ENCODE data around the gene IL24. TPM values are rescaled to one million over a fixed set of nuclear protein-coding genes. Genes with fewer than 3 reads are reported as not detected.

Gene IL24
- total RNA-seq, 1 experiment from 2014 or later = not detected

GRCh38 chr1:206944703-206945102, 47.5 kb downstream of the IL24 start:
- ATAC-seq = no peak

More at GRCh38 chr1:206944703-206945102, 47.5 kb downstream of the IL24 start:
- intact Hi-C loops (cut with micrococcal nuclease) = no loop called here
- H4K20me1 ChIP-seq (ENCODE audit: insufficient read depth) = no peaks in the 10 kb centered on the region
- peaks cover 11% of the 10 kb centered on the region; the same call in 1 of the 2 replicates for H3K27me3 ChIP-seq (ENCODE audit: insufficient read depth, low read length)
- POLR2A ChIA-PET = no interaction called here
- H3K27ac ChIP-seq (ENCODE audit: low read depth, low read length) = no peak overlapping the region
- no peak for DNase-seq (ENCODE audit: low read depth, low spot score)
- H3K36me3 ChIP-seq (ENCODE audit: control insufficient read depth in 1 of 2, insufficient read depth in 2 of 2, low read length in 2 of 2) = no peaks in the 10 kb centered on the region
- no peak overlapping the region for H2AFZ ChIP-seq (ENCODE audit: low read depth, low read length, poor library complexity, severe bottlenecking)
- H3K4me2 ChIP-seq (ENCODE audit: low read length) = no peak overlapping the region
- TF ChIP-seq SIN3A (IDR thresholded peaks at IDR 0.05; ENCODE audit: low read depth) = no peak
- TF ChIP-seq ZNF274 (IDR thresholded peaks at IDR 0.05; ENCODE audit: low read depth, low read length) = no peak
- no peak for TF ChIP-seq MAX (IDR thresholded peaks at IDR 0.05)
- no peak for TF ChIP-seq ZFX (IDR thresholded peaks at IDR 0.05)
- TF ChIP-seq CTCF (IDR thresholded peaks at IDR 0.05 in 2 of 3, conservative IDR thresholded peaks at IDR 0.05 in 1 of 3; ENCODE audit: borderline replicate concordance in 1 of 3, insufficient read depth in 1 of 3, low read depth in 2 of 3, low read length in 2 of 3) = no peak
- no peak for TF ChIP-seq ZBTB33 (IDR thresholded peaks at IDR 0.05; ENCODE audit: extremely low read depth, insufficient replicate concordance, low read length)
- TF ChIP-seq POLR2A (IDR thresholded peaks at IDR 0.05; ENCODE audit: borderline replicate concordance, extremely low read depth, insufficient read depth, insufficient read length) = no peak
- no peak for TF ChIP-seq YY1 (IDR thresholded peaks at IDR 0.05; ENCODE audit: extremely low read depth, insufficient replicate concordance, low read depth, low read length)
- TF ChIP-seq ATF3 (IDR thresholded peaks at IDR 0.05) = no peak
- RAD21 ChIA-PET (ENCODE audit: low non-redundant PET in 1 of 2, low total read pairs in 2 of 2, uncharacterized antibody in 2 of 2, unreplicated experiment in 2 of 2) = no interaction called here
- H3K4me3 ChIP-seq (replicated peaks in 1 of 2; ENCODE audit: low read depth in 1 of 2, low read length in 2 of 2) = no peak overlapping the region
- no peaks in the 10 kb centered on the region for H3K9me2 ChIP-seq (ENCODE audit: insufficient read depth)
- CTCF ChIA-PET = interaction anchor here (2.6 kb wide), 1 partner anchor 9 kb away, joined by 14 read pairs; no protein-coding TSS in a partner anchor
- BruUV-seq (replicated peaks) = no TSS peak
- H3K9me3 ChIP-seq (ENCODE audit: control insufficient read depth in 1 of 2, insufficient read depth in 1 of 2, low read depth in 1 of 2, low read length in 2 of 2) = no peaks in the 10 kb centered on the region
- H3K79me2 ChIP-seq (ENCODE audit: insufficient read depth, low read length) = no peaks in the 10 kb centered on the region
- no peak overlapping the region for H3K9ac ChIP-seq (ENCODE audit: low read length)
- no peaks in the 10 kb centered on the region for H3K4me1 ChIP-seq (ENCODE audit: control insufficient read depth in 1 of 2, insufficient read depth in 2 of 2, low read length in 2 of 2)
